Measurements from ENCODE around the gene ALB.

Gene ALB

GRCh38 chr4:73450398-73451004 is 46.4 kb downstream of the ALB start:
- no peak overlapping the region for H3K4me3 ChIP-seq (ENCODE audit: low read length)
- DNase-seq (ENCODE audit: low read depth) = peak; percentile 39
- TF ChIP-seq CTCF (conservative IDR thresholded peaks at IDR 0.05; ENCODE audit: low read depth, low read length) = no peak

- no peak for DNase-seq (ENCODE audit: low read depth)
- no peak for TF ChIP-seq CTCF (conservative IDR thresholded peaks at IDR 0.05; ENCODE audit: low read depth, low read length)
- H3K4me3 ChIP-seq (ENCODE audit: low read length) = no peak overlapping the region
Measured at GRCh38 chr4:73451404-73451803, 47.3 kb downstream of the ALB start.

GRCh38 chr4:73451981-73452747 is 48.1 kb downstream of the ALB start:
- H3K4me3 ChIP-seq (ENCODE audit: low read length) = no peak overlapping the region
- TF ChIP-seq CTCF (conservative IDR thresholded peaks at IDR 0.05; ENCODE audit: low read depth, low read length) = no peak
- no peak for DNase-seq (ENCODE audit: low read depth)

GRCh38 chr4:73452953-73453700 is 49.0 kb downstream of the ALB start:
- no peak overlapping the region for H3K4me3 ChIP-seq (ENCODE audit: low read length)
- no peak for DNase-seq (ENCODE audit: low read depth)
- no peak for TF ChIP-seq CTCF (conservative IDR thresholded peaks at IDR 0.05; ENCODE audit: low read depth, low read length)

- DNase-seq (ENCODE audit: low read depth) = no peak
- TF ChIP-seq CTCF (conservative IDR thresholded peaks at IDR 0.05; ENCODE audit: low read depth, low read length) = no peak
- no peak overlapping the region for H3K4me3 ChIP-seq (ENCODE audit: low read length)
Measured at GRCh38 chr4:73453701-73454005, 49.6 kb downstream of the ALB start.

GRCh38 chr4:73454920-73455319 is 50.8 kb downstream of the ALB start:
- no peak for TF ChIP-seq CTCF (conservative IDR thresholded peaks at IDR 0.05; ENCODE audit: low read depth, low read length)
- no peak overlapping the region for H3K4me3 ChIP-seq (ENCODE audit: low read length)
- no peak for DNase-seq (ENCODE audit: low read depth)
